Measurements from ENCODE around the gene RALGDS.

- no peak for TF ChIP-seq CTCF (IDR thresholded peaks at IDR 0.05)
- TF ChIP-seq POLR2A (IDR thresholded peaks at IDR 0.05) = no peak
Measured at GRCh38 chr9:133168432-133168831, 47.4 kb upstream of the RALGDS start.

Measured in esophagus squamous epithelium (tissue), 4 donors.